A549 (cell line): ENCODE measurements around the gene ASAP2. TPM values are rescaled to one million over a fixed set of nuclear protein-coding genes. Genes with fewer than 3 reads are reported as not detected.

Source experiments
- ATAC-seq, 2 experiments: fragments of 200-7000 bp in 1 of 2; fragments of >200 bp in 1 of 2; cut with Nextera tagmentation in 1 of 2; cut with Tn5 transposase in 1 of 2; 3 replicates each; pipeline versions ENCODE4 v1.8.0 to v1.9.1; 2018 to 2020; ENCODE audit warnings: mild to moderate bottlenecking in 1 of 2, moderate library complexity in 1 of 2
- CTCF ChIA-PET: fragments of 300-600 bp; sonication (Branson Sonifier 250); formaldehyde crosslinking; extraction: SDS; loops from one replicate; lab custom pipeline; 2021; ENCODE audit warnings: antibody characterized with exemption, inconsistent platforms; lab: Yijun Ruan, JAX
- POLR2A ChIA-PET: fragments of 350-600 bp; formaldehyde crosslinking; extraction: SDS; loops from one replicate; lab custom pipeline; 2021; ENCODE audit warnings: antibody characterized with exemption, inconsistent platforms; lab: Yijun Ruan, JAX
- DNase-seq, 2 experiments: peaks; one replicate each; pipeline versions ENCODE4 v3.0.0 to v3.0.0-alpha.2; 2011 to 2016; ENCODE audit warnings: low read depth in 1 of 2, low spot score in 1 of 2
- FAIRE-seq: peaks from 2 replicates; lab custom pipeline; 2011; peaks lifted over from hg19 to GRCh38; lab: Jason Lieb, UNC
- H3K27ac ChIP-seq, 2 experiments: fragments of >200 bp; sonication (Bioruptor Twin); formaldehyde crosslinking; 3 replicates each; pipeline ENCODE4 v1.5.1; 2016 to 2017
- H3K4me1 ChIP-seq: fragments of >200 bp; sonication (Bioruptor Twin); formaldehyde crosslinking; 3 replicates; pipeline ENCODE4 v1.6.1; 2016
- H3K4me2 ChIP-seq: fragments of >200 bp; sonication (Bioruptor Twin); formaldehyde crosslinking; 3 replicates; pipeline ENCODE4 v1.6.1; 2016
- H3K4me3 ChIP-seq: fragments of >200 bp; sonication (Bioruptor Twin); formaldehyde crosslinking; 3 replicates; pipeline ENCODE4 v1.5.1; 2016
- H3K9me3 ChIP-seq: fragments of >200 bp; sonication (Bioruptor Twin); formaldehyde crosslinking; 3 replicates; pipeline ENCODE4 v1.6.1; 2016
- CBX8 ChIP-seq: fragments of 200-600 bp; sonication (generic); IDR thresholded peaks from 2 replicates; pipeline ENCODE4 v1.6.1; 2016
- CEBPB ChIP-seq, 2 experiments: fragments of >200 bp in 1 of 2; sonication (Bioruptor Twin) in 1 of 2; formaldehyde crosslinking in 1 of 2; IDR thresholded peaks; 2 replicates each; pipeline ENCODE4 v1.6.1; 2012 to 2016
- E2F6 ChIP-seq: IDR thresholded peaks from 2 replicates; pipeline ENCODE4 v1.6.1; 2012; ENCODE audit warnings: low read depth, borderline replicate concordance
- EHF ChIP-seq: fragments of 250-450 bp; sonication (Bioruptor Pico); IDR thresholded peaks from 2 replicates; pipeline ENCODE4 v1.5.0; 2020; ENCODE audit warnings: mild to moderate bottlenecking
- FOSL2 ChIP-seq, 2 experiments: fragments of 450-650 bp in 1 of 2; fragments of >200 bp in 1 of 2; sonication (Bioruptor Twin) in 1 of 2; formaldehyde crosslinking; IDR thresholded peaks; 2 replicates each; pipeline versions ENCODE4 v1.5.0 to v1.6.1; 2016 to 2020; ENCODE audit warnings: mild to moderate bottlenecking in 1 of 2, moderate library complexity in 1 of 2
- HEYL ChIP-seq: fragments of 250-450 bp; sonication (Bioruptor Pico); IDR thresholded peaks from 2 replicates; pipeline ENCODE4 v1.8.0; 2021; ENCODE audit warnings: mild to moderate bottlenecking, moderate library complexity
- HOXB5 ChIP-seq: fragments of 250-450 bp; sonication (Bioruptor Pico); IDR thresholded peaks from 2 replicates; pipeline ENCODE4 v1.5.0; 2020; ENCODE audit warnings: mild to moderate bottlenecking, moderate library complexity
- JUN ChIP-seq, 2 experiments: fragments of >200 bp; sonication (Bioruptor Twin); formaldehyde crosslinking; IDR thresholded peaks; 2 replicates in 1 of 2; 3 replicates in 1 of 2; pipeline ENCODE4 v1.6.1; 2016 to 2017
- MAZ ChIP-seq: fragments of 150-350 bp; IDR thresholded peaks from 2 replicates; pipeline ENCODE4 v1.6.1; 2014; ENCODE audit warnings: antibody characterized with exemption, low read depth, low read length, borderline replicate concordance
- RFX5 ChIP-seq: fragments of 450-650 bp; IDR thresholded peaks from 2 replicates; pipeline ENCODE4 v1.7.1; 2014; ENCODE audit warnings: antibody characterized with exemption, mild to moderate bottlenecking, moderate library complexity
- RNF2 ChIP-seq: fragments of 200-600 bp; sonication (generic); IDR thresholded peaks from 2 replicates; pipeline ENCODE4 v1.6.1; 2016; ENCODE audit warnings: low read depth, mild to moderate bottlenecking, antibody characterized with exemption, moderate library complexity, borderline replicate concordance
- TFCP2L1 ChIP-seq: fragments of 250-450 bp; sonication (Bioruptor Pico); IDR thresholded peaks from 2 replicates; pipeline ENCODE4 v1.5.0; 2021; ENCODE audit warnings: mild to moderate bottlenecking
- TP53 ChIP-seq: fragments of 250-450 bp; sonication (Bioruptor Pico); IDR thresholded peaks from 2 replicates; pipeline ENCODE4 v1.5.0; 2021; ENCODE audit warnings: mild to moderate bottlenecking, moderate library complexity
- ZSCAN20 ChIP-seq: fragments of 250-450 bp; sonication (Bioruptor Pico); IDR thresholded peaks from 2 replicates; pipeline ENCODE4 v1.8.0; 2022; ENCODE audit warnings: mild to moderate bottlenecking, moderate library complexity
- WGBS: methylation state at CpG from one replicate; pipeline ENCODE4 v1.1.6; 2017; ENCODE audit errors: missing lambda C conversion rate; 5-methylcytosine and 5-hydroxymethylcytosine counted together
- polyA plus RNA-seq, 4 experiments: library from polyadenylated mRNA; depleted of rRNA in 3 of 4; stranded (reverse); fragments of >200 nt; fragmentation: RNase III in 1 of 4; extraction: RNeasy Plus Mini Kit Qiagen cat#74134 plus additional on column Dnase treatment in 1 of 4; gene quantifications; 2 replicates in 3 of 4; 3 replicates in 1 of 4; pipeline ENCODE4 v1.2.3, GENCODE V29; 2011 to 2017
- TF ChIP-seq, protein P1 (sequence below): IDR thresholded peaks from 2 replicates; pipeline ENCODE4 v1.6.1; 2012
- TF ChIP-seq, protein P2 (sequence below): fragments of 450-650 bp; IDR thresholded peaks from 2 replicates; pipeline ENCODE4 v1.6.1; 2014; ENCODE audit warnings: antibody characterized with exemption
- TF ChIP-seq, protein P3 (sequence below): fragments of 200-600 bp; sonication (generic); IDR thresholded peaks from 2 replicates; pipeline ENCODE4 v1.6.1; 2016; ENCODE audit warnings: antibody characterized with exemption, mild to moderate bottlenecking, moderate library complexity

Gene ASAP2
- polyA plus RNA-seq, 2 of the 4 experiments (the other 2 are of a cell fraction) = 17.8 to 27.9 TPM

GRCh38 chr2:9410108-9410507 lies 203.5 kb downstream of the ASAP2 start:
- Histone ChIP-seq H3K4me1 (0 out of 3 replicates have a peak, but pooled peaks cover 3% of the 10 kb centered on the region), H3K4me2 (no peak overlapping the region), H3K27ac (no peak overlapping the region), H3K9me3 (no peaks in the 10 kb centered on the region), H3K4me3 (no peak overlapping the region)
- ATAC-seq (no peak; a peak in 1 of 6 replicates), DNase-seq (no peak), FAIRE-seq (no peak)
- no peak for TF ChIP-seq RFX5
- no peak for TF ChIP-seq ZSCAN20
- TF ChIP-seq TFCP2L1 (CRISPR knock-in tag) = no peak
- TF ChIP-seq EHF (CRISPR knock-in tag) = no peak
- TF ChIP-seq CEBPB (IDR thresholded peaks at IDR 0.05) = no peak
- TF ChIP-seq, protein P1, sequence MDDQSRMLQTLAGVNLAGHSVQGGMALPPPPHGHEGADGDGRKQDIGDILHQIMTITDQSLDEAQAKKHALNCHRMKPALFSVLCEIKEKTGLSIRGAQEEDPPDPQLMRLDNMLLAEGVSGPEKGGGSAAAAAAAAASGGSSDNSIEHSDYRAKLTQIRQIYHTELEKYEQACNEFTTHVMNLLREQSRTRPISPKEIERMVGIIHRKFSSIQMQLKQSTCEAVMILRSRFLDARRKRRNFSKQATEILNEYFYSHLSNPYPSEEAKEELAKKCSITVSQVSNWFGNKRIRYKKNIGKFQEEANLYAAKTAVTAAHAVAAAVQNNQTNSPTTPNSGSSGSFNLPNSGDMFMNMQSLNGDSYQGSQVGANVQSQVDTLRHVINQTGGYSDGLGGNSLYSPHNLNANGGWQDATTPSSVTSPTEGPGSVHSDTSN = no peak
- TF ChIP-seq E2F6 = no peak
- no peak for TF ChIP-seq RNF2
- TF ChIP-seq FOSL2 (IDR thresholded peaks at IDR 0.05) = no peak
- TF ChIP-seq FOSL2 (CRISPR knock-in tag; IDR thresholded peaks at IDR 0.05) = no peak
- POLR2A ChIA-PET = no interaction called here
- CTCF ChIA-PET = no interaction called here
- 99% methylated on average over 3 of the region's 3 CpGs for WGBS

- Histone ChIP-seq H3K4me1 (0 out of 3 replicates have a peak, but pooled peaks cover 3% of the 10 kb centered on the region), H3K4me3 (no peak overlapping the region), H3K9me3 (no peaks in the 10 kb centered on the region), H3K4me2 (no peak overlapping the region), H3K27ac (no peak overlapping the region)
- no peak for FAIRE-seq
- CTCF ChIA-PET = interaction anchor here (1.8 to 1.9 kb wide), 2 partner anchors 10 to 270 kb away, joined by 5 to 8 read pairs; partner anchors contain the start of genes CPSF3 and ITGB1BP1
- POLR2A ChIA-PET = no interaction called here
- no peak for ATAC-seq
- DNase-seq = no peak
- TF ChIP-seq HOXB5 (no peak), MAZ (no peak), RNF2 (no peak), EHF (CRISPR knock-in tag) (no peak), TP53 (CRISPR knock-in tag) (no peak), CBX8 (no peak), JUN (IDR thresholded peaks at IDR 0.05) (no peak), ZSCAN20 (no peak), FOSL2 (IDR thresholded peaks at IDR 0.05) (no peak), FOSL2 (CRISPR knock-in tag; IDR thresholded peaks at IDR 0.05) (no peak), E2F6 (no peak), HEYL (no peak)
- TF ChIP-seq, protein P2, sequence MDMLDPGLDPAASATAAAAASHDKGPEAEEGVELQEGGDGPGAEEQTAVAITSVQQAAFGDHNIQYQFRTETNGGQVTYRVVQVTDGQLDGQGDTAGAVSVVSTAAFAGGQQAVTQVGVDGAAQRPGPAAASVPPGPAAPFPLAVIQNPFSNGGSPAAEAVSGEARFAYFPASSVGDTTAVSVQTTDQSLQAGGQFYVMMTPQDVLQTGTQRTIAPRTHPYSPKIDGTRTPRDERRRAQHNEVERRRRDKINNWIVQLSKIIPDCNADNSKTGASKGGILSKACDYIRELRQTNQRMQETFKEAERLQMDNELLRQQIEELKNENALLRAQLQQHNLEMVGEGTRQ = no peak
- TF ChIP-seq, protein P3, sequence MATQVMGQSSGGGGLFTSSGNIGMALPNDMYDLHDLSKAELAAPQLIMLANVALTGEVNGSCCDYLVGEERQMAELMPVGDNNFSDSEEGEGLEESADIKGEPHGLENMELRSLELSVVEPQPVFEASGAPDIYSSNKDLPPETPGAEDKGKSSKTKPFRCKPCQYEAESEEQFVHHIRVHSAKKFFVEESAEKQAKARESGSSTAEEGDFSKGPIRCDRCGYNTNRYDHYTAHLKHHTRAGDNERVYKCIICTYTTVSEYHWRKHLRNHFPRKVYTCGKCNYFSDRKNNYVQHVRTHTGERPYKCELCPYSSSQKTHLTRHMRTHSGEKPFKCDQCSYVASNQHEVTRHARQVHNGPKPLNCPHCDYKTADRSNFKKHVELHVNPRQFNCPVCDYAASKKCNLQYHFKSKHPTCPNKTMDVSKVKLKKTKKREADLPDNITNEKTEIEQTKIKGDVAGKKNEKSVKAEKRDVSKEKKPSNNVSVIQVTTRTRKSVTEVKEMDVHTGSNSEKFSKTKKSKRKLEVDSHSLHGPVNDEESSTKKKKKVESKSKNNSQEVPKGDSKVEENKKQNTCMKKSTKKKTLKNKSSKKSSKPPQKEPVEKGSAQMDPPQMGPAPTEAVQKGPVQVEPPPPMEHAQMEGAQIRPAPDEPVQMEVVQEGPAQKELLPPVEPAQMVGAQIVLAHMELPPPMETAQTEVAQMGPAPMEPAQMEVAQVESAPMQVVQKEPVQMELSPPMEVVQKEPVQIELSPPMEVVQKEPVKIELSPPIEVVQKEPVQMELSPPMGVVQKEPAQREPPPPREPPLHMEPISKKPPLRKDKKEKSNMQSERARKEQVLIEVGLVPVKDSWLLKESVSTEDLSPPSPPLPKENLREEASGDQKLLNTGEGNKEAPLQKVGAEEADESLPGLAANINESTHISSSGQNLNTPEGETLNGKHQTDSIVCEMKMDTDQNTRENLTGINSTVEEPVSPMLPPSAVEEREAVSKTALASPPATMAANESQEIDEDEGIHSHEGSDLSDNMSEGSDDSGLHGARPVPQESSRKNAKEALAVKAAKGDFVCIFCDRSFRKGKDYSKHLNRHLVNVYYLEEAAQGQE = no peak
- 87% methylated on average over 7 of the region's 7 CpGs for WGBS
Measured at GRCh38 chr2:9412781-9413180, 206.2 kb downstream of the ASAP2 start.
